OCI-LY3 (cell line): Measurements from ENCODE around the gene MDP1.

Experiments
- EZH2phosphoT487 ChIP-seq: fragments of 200-600 bp; shearing (Covaris generic); IDR thresholded peaks from 2 replicates; pipeline ENCODE4 v1.6.1; 2018; ENCODE audit warnings: antibody characterized with exemption, mixed run types, low read depth
- TF ChIP-seq, protein P1 (sequence below): fragments of 200-600, 300-600 bp; sonication (generic); IDR thresholded peaks from 2 replicates; pipeline ENCODE4 v1.5.1; 2014; ENCODE audit warnings: antibody characterized with exemption, low read length, low read depth

DNA sequence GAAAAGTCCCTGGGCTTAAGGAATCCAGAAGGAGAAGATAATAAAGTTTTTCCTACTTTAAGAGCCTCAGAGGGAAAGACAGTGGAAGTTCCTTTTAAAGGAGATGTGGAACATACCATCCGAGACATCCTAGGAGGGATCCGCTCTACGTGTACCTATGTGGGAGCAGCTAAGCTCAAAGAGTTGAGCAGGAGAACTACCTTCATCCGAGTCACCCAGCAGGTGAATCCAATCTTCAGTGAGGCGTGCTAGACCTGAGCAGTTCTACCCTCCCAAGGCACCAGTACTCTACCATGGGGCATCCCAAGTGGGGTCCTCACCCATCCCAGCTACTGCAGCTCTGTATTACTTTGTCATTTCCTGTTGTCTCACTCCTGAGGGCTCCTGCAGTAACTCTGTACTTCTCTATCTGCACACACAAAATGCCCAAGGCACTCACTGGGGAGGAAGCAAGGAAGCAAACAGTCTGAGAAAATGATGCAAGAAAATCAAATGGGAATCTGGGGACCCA lies 22.7 kb upstream of the MDP1 start:
- TF ChIP-seq, protein P1, sequence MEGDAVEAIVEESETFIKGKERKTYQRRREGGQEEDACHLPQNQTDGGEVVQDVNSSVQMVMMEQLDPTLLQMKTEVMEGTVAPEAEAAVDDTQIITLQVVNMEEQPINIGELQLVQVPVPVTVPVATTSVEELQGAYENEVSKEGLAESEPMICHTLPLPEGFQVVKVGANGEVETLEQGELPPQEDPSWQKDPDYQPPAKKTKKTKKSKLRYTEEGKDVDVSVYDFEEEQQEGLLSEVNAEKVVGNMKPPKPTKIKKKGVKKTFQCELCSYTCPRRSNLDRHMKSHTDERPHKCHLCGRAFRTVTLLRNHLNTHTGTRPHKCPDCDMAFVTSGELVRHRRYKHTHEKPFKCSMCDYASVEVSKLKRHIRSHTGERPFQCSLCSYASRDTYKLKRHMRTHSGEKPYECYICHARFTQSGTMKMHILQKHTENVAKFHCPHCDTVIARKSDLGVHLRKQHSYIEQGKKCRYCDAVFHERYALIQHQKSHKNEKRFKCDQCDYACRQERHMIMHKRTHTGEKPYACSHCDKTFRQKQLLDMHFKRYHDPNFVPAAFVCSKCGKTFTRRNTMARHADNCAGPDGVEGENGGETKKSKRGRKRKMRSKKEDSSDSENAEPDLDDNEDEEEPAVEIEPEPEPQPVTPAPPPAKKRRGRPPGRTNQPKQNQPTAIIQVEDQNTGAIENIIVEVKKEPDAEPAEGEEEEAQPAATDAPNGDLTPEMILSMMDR, result no peak
- TF ChIP-seq EZH2phosphoT487, result no peak
